Measurements from ENCODE around the gene NR6A1.

The NR6A1 gene

DNA sequence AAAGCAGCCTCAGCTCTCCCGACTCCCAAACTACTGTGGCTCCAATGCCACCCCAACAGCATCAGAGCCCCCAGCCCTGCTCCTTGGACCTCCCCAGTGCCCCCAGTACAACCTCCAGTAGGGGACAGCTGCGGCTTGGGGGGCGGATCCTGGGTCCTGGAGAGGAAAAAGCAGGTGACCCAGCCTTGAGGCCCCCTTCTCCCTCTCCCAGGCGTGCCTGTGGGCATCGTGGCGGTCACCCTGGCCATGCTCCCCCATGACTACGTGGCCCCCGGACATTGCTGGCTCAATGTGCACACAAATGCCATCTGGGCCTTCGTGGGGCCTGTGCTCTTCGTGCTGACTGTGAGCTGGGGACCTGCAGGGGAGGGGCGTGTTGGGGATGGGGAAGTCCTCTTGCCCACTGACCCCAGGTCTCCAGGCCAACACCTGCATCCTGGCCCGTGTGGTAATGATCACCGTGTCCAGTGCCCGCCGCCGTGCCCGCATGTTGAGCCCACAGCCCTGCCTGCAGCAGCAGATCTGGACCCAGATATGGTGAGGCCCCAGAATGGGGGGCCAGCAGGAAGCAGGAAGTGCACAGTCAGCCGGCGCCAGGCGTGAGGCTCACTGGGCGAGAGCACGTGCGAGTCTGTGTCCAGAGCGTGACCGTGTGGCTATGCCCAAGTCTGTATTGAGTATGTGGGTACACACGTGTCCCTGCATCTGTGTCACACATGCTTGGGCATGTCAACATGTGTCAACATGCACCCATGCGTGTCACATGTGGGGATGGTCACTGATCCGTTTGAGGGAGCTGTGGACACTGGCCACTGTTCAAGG is 301.9 kb downstream of the NR6A1 start:
- Histone ChIP-seq H3K4me3 (ENCODE audit: low read length) (no peak overlapping the region), H3F3A (ENCODE audit: control insufficient read depth, insufficient read depth) (no peaks in the 10 kb centered on the region), H3K79me2 (ENCODE audit: control insufficient read depth, low read length) (no peaks in the 10 kb centered on the region), H3K27me3 (ENCODE audit: control insufficient read depth, low read length) (no peaks in the 10 kb centered on the region), H3K9me2 (replicated peaks; ENCODE audit: control insufficient read depth, low read length) (no peaks in the 10 kb centered on the region), H3K9me3 (ENCODE audit: control insufficient read depth, insufficient read depth, low read length) (no peaks in the 10 kb centered on the region), H3K4me2 (ENCODE audit: low read length) (no peak overlapping the region), H3K27ac (ENCODE audit: low read depth, low read length) (no peak overlapping the region), H4K20me1 (ENCODE audit: control insufficient read depth, insufficient read depth, low read depth, low read length) (no peaks in the 10 kb centered on the region), H3K4me1 (ENCODE audit: control insufficient read depth, low read length) (no peaks in the 10 kb centered on the region), H3K36me3 (ENCODE audit: control insufficient read depth, low read length) (no peaks in the 10 kb centered on the region)
- no peak for TF ChIP-seq EZH2phosphoT487 (IDR thresholded peaks at IDR 0.05; ENCODE audit: borderline replicate concordance, low read length)
- TF ChIP-seq, protein P1, sequence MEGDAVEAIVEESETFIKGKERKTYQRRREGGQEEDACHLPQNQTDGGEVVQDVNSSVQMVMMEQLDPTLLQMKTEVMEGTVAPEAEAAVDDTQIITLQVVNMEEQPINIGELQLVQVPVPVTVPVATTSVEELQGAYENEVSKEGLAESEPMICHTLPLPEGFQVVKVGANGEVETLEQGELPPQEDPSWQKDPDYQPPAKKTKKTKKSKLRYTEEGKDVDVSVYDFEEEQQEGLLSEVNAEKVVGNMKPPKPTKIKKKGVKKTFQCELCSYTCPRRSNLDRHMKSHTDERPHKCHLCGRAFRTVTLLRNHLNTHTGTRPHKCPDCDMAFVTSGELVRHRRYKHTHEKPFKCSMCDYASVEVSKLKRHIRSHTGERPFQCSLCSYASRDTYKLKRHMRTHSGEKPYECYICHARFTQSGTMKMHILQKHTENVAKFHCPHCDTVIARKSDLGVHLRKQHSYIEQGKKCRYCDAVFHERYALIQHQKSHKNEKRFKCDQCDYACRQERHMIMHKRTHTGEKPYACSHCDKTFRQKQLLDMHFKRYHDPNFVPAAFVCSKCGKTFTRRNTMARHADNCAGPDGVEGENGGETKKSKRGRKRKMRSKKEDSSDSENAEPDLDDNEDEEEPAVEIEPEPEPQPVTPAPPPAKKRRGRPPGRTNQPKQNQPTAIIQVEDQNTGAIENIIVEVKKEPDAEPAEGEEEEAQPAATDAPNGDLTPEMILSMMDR (IDR thresholded peaks at IDR 0.05; ENCODE audit: low read depth, low read length, poor library complexity, severe bottlenecking), result no peak

GRCh38 chr9:124468061-124468740 is 302.9 kb downstream of the NR6A1 start:
- Histone ChIP-seq H3K27me3 (ENCODE audit: control insufficient read depth, low read length) (no peaks in the 10 kb centered on the region), H3K4me3 (ENCODE audit: low read length) (no peak overlapping the region), H3K79me2 (ENCODE audit: control insufficient read depth, low read length) (no peaks in the 10 kb centered on the region), H3K4me1 (ENCODE audit: control insufficient read depth, low read length) (no peaks in the 10 kb centered on the region), H3K27ac (ENCODE audit: low read depth, low read length) (no peak overlapping the region), H3K4me2 (ENCODE audit: low read length) (no peak overlapping the region), H3K36me3 (ENCODE audit: control insufficient read depth, low read length) (no peaks in the 10 kb centered on the region), H3K9me3 (ENCODE audit: control insufficient read depth, insufficient read depth, low read length) (no peaks in the 10 kb centered on the region), H3F3A (ENCODE audit: control insufficient read depth, insufficient read depth) (no peaks in the 10 kb centered on the region), H4K20me1 (ENCODE audit: control insufficient read depth, insufficient read depth, low read depth, low read length) (no peaks in the 10 kb centered on the region), H3K9me2 (replicated peaks; ENCODE audit: control insufficient read depth, low read length) (no peaks in the 10 kb centered on the region)
- TF ChIP-seq, protein P1 (IDR thresholded peaks at IDR 0.05; ENCODE audit: low read depth, low read length, poor library complexity, severe bottlenecking), result no peak
- TF ChIP-seq EZH2phosphoT487 (IDR thresholded peaks at IDR 0.05; ENCODE audit: borderline replicate concordance, low read length), result no peak

GRCh38 chr9:124467410-124468060 is 303.6 kb downstream of the NR6A1 start:
- H3K4me2 ChIP-seq (ENCODE audit: low read length), result no peak overlapping the region
- no peaks in the 10 kb centered on the region for H3F3A ChIP-seq (ENCODE audit: control insufficient read depth, insufficient read depth)
- H3K9me3 ChIP-seq (ENCODE audit: control insufficient read depth, insufficient read depth, low read length), result no peaks in the 10 kb centered on the region
- no peaks in the 10 kb centered on the region for H3K9me2 ChIP-seq (replicated peaks; ENCODE audit: control insufficient read depth, low read length)
- H3K27ac ChIP-seq (ENCODE audit: low read depth, low read length), result no peak overlapping the region
- no peaks in the 10 kb centered on the region for H3K4me1 ChIP-seq (ENCODE audit: control insufficient read depth, low read length)
- 0 out of 2 replicates have a peak, but pooled peaks cover 3% of the 10 kb centered on the region for H3K27me3 ChIP-seq (ENCODE audit: control insufficient read depth, low read length)
- H3K4me3 ChIP-seq (ENCODE audit: low read length), result no peak overlapping the region
- no peaks in the 10 kb centered on the region for H3K79me2 ChIP-seq (ENCODE audit: control insufficient read depth, low read length)
- H3K36me3 ChIP-seq (ENCODE audit: control insufficient read depth, low read length), result no peaks in the 10 kb centered on the region
- TF ChIP-seq, protein P1 (IDR thresholded peaks at IDR 0.05; ENCODE audit: low read depth, low read length, poor library complexity, severe bottlenecking), result no peak
- H4K20me1 ChIP-seq (ENCODE audit: control insufficient read depth, insufficient read depth, low read depth, low read length), result no peaks in the 10 kb centered on the region
